ENCODE measurements around the gene STAB1. TPM values are rescaled to one million over a fixed set of nuclear protein-coding genes. Genes with fewer than 3 reads are reported as not detected.

The STAB1 gene
- total and polyA plus RNA-seq, 12 donors, result 17.4 to 231 (median 44.1) TPM

- H3K36me3 ChIP-seq, result peaks cover 0 to 67% (median 35%) of the 10 kb centered on the region in 9 donors
- no peak overlapping the region for H3K27ac ChIP-seq
- no peak overlapping the region for H3K4me3 ChIP-seq
- DNase-seq, result no peak
- intact Hi-C loops (cut with DNase I), result loop anchor here in 3 of 10 donors (10.0 kb wide), 2 partner anchors 224 to 226 kb away; partner anchors contain the start of genes GNL3 (in 3 of the 3), PBRM1 (in 3 of the 3) and TWF2 (in 1 of the 3)
- 95 to 97% methylated on average over 14 of the region's 14 CpGs for WGBS, 2 donors
- ATAC-seq, result no peak
- no peaks in the 10 kb centered on the region for H3K27me3 ChIP-seq
- TF ChIP-seq, protein P1, sequence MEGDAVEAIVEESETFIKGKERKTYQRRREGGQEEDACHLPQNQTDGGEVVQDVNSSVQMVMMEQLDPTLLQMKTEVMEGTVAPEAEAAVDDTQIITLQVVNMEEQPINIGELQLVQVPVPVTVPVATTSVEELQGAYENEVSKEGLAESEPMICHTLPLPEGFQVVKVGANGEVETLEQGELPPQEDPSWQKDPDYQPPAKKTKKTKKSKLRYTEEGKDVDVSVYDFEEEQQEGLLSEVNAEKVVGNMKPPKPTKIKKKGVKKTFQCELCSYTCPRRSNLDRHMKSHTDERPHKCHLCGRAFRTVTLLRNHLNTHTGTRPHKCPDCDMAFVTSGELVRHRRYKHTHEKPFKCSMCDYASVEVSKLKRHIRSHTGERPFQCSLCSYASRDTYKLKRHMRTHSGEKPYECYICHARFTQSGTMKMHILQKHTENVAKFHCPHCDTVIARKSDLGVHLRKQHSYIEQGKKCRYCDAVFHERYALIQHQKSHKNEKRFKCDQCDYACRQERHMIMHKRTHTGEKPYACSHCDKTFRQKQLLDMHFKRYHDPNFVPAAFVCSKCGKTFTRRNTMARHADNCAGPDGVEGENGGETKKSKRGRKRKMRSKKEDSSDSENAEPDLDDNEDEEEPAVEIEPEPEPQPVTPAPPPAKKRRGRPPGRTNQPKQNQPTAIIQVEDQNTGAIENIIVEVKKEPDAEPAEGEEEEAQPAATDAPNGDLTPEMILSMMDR (IDR thresholded peaks at IDR 0.05), result no peak
- H3K9me3 ChIP-seq, result no peaks in the 10 kb centered on the region
- peaks cover 17 to 44% (median 28%) of the 10 kb centered on the region in 9 donors for H3K4me1 ChIP-seq
Measured at GRCh38 chr3:52458770-52459545, 36.2 kb upstream of the STAB1 start.

- H3K9me3 ChIP-seq, result no peaks in the 10 kb centered on the region
- no peak overlapping the region for H3K27ac ChIP-seq
- WGBS, 2 donors, result 84 to 86% methylated on average over 6 of the region's 6 CpGs
- H3K4me3 ChIP-seq, result no peak overlapping the region
- H3K27me3 ChIP-seq, result no peaks in the 10 kb centered on the region
- H3K36me3 ChIP-seq, result peaks cover 0 to 93% (median 35%) of the 10 kb centered on the region in 9 donors
- no peak for ATAC-seq
- TF ChIP-seq, protein P1 (IDR thresholded peaks at IDR 0.05), result no peak
- DNase-seq, result no peak
- intact Hi-C loops (cut with DNase I), result loop anchor here in 2 of 10 donors (10.0 kb wide), 2 partner anchors 213 to 223 kb away; partner anchors contain the start of genes GNL3 (in 1 of the 2) and PBRM1 (in 1 of the 2)
- peaks cover 0 to 21% (median 6%) of the 10 kb centered on the region in 9 donors for H3K4me1 ChIP-seq
Measured at GRCh38 chr3:52461874-52462273, 33.3 kb upstream of the STAB1 start.

GRCh38 chr3:52463416-52463815 is 31.7 kb upstream of the STAB1 start:
- H3K36me3 ChIP-seq, result peaks cover 0 to 88% (median 32%) of the 10 kb centered on the region in 9 donors
- no peak overlapping the region for H3K27ac ChIP-seq
- TF ChIP-seq, protein P1 (IDR thresholded peaks at IDR 0.05), result no peak
- intact Hi-C loops (cut with DNase I), result loop anchor here in 2 of 10 donors (10.0 kb wide), 2 partner anchors 211 to 221 kb away; partner anchors contain the start of genes GNL3 (in 1 of the 2) and PBRM1 (in 1 of the 2)
- no peak for DNase-seq
- no peak for ATAC-seq
- H3K4me1 ChIP-seq, result peaks cover 2 to 22% (median 7%) of the 10 kb centered on the region in 9 donors
- no peaks in the 10 kb centered on the region for H3K9me3 ChIP-seq
- no peaks in the 10 kb centered on the region for H3K27me3 ChIP-seq
- H3K4me3 ChIP-seq, result no peak overlapping the region
- 84 to 94% methylated on average over 5 of the region's 5 CpGs for WGBS, 2 donors

DNA sequence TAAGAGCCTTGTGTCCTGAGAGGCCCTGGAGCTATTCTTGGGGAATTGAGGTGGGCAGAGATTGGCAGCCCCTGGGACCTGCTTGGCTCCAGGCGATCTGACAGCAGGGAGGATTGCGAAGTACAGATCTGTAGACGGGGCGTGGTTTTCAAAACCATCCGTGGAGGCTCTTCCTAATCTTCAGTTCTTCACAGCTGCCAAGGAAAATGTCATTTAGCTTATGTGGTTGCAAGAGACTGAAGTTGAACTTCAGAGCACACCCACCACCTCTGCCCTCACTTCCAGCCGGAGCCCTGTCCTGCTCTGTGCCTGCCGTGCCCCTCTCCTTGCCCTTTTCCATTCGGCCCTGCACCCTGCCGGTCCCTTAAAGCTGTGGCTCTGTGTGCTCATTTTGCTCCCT is 26.8 kb upstream of the STAB1 start:
- Histone ChIP-seq H3K4me3 (no peak overlapping the region), H3K27me3 (no peaks in the 10 kb centered on the region), H3K27ac (peak overlapping the region in 6 of 10 donors; percentile 5 to 36 (median 20)), H3K36me3 (peaks cover 0 to 78% (median 9%) of the 10 kb centered on the region in 9 donors), H3K9me3 (no peaks in the 10 kb centered on the region), H3K4me1 (peaks cover 8 to 61% (median 33%) of the 10 kb centered on the region in 9 donors)
- TF ChIP-seq, protein P1 (IDR thresholded peaks at IDR 0.05), result no peak
- whole genome bisulfite sequencing, 2 donors, result 33 to 47% methylated on average over 9 of the region's 9 CpGs
- DNase-seq (no peak), ATAC-seq (peak in 3 of 8 donors; percentile 17 to 48 (median 27))
- intact Hi-C loops (cut with DNase I), result loop anchor here in 2 of 10 donors (10.0 kb wide), 2 partner anchors 206 to 216 kb away; partner anchors contain the start of genes GNL3 (in 1 of the 2) and PBRM1 (in 1 of the 2)

All from heart right ventricle (tissue), 16 donors.